ENCODE results near the gene UROC1. TPM values are rescaled to one million over a fixed set of nuclear protein-coding genes. Genes with fewer than 3 reads are reported as not detected.

Gene UROC1
- total RNA-seq, 1 experiment from 2014 or later = not detected

DNA sequence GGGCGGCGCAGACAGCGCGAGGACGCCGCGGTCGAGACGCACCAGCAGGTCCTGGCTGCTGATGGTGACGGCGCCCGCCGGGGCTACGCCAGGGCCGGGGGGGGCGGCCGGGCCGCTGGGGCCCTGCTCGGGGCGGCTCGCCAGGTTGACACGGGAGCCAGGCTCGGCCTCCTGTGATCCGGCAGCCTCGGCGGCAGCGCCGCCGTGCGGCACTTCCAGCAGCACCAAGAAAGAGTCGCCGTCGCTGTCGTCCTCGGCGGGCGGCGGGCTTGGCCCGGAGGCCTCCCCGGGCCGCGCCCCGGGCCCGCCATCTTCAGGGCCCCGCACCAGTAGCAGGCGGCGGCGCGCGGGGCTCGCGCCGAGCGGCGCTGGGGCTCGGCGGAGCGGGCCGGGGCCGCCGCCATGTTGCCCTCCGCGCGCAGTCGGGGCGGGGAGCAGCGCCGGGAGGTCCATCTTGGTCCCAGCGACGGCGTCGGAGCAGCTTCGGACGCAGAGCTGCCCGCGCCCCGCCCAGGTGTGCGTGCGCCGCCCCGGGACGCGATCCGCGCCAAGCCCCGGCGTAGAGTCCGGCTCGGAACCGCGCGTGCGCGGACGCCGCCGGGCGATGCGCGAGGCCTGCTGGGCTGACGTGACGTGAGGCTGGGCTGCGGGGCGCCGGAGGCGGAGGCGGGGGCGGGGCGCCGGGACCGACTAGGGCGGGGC lies 42.0 kb downstream of the UROC1 start, which contains the start of gene ZXDC:
Gene ZXDC, minus strand, starts transcription at position 479 of the 702 bp plus-strand sequence. Its CDS starts 26 bp downstream, at position 453.
- H3K27me3 Mint-ChIP-seq (ENCODE audit: insufficient read depth, unreplicated experiment) = no peaks in the 10 kb centered on the region
- H3K36me3 Mint-ChIP-seq (ENCODE audit: insufficient read depth, unreplicated experiment) = peaks cover 23% of the 10 kb centered on the region
- H3K27ac Mint-ChIP-seq (ENCODE audit: low read depth, unreplicated experiment) = peak within 1 kb of the TSS; percentile 91

DNA sequence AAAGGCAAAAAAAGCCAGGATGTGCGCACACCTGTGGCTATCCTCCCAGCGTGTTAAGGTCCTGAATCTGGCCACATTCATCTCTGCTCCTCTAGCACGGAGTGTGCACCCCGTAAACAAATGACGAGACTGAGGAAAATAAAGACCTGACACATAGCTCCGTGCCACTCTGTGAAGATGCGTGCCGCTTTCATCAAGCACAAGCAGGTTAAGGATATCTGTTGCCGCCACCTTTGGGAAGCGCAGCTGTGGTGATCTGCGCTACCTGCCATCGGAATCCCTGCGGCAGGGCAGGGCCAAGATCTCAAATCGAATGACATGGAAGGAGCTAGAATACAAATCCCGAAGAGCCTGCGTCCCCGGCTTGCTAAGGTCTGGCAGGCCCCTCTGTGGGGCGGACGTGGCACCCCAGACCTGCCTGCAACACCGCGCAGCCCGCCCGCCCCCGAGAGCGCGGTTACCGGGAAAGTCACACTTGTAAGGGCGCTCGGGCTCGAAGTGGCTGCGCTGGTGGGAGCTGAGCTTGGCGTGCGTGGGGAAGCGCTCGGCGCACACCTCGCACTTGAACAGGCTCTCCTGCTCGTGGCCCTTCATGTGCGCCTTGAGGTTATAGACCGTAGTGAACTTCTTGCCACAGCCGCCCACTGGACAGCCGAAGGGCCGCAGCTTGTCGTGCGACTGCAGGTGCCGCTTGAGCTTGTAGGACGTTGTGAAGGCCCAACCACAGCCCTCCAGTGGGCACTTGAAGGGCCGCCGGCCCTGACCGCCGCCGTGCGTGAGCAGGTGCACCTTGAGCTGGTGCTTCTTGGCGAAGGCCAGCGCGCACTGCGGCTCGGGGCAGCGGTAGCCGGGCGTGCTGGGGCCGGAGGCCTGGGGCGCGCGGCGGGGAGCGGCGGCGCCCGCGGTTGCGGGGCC lies 42.8 kb downstream of the UROC1 start:
- peaks cover 31% of the 10 kb centered on the region for H3K36me3 Mint-ChIP-seq (ENCODE audit: insufficient read depth, unreplicated experiment)
- CTCF ChIA-PET = interaction anchor here (0.6 to 2.2 kb wide), 3 partner anchors 23 to 377 kb away, joined by 3 to 6 read pairs (median 3); no protein-coding TSS in a partner anchor
- H3K9me3 Mint-ChIP-seq (ENCODE audit: unreplicated experiment) = no peaks in the 10 kb centered on the region
- POLR2A ChIA-PET = interaction anchor here (0.6 to 1.6 kb wide), 7 partner anchors 12 to 978 kb away, joined by 3 to 6 read pairs (median 3); no protein-coding TSS in a partner anchor
- peaks cover 29% of the 10 kb centered on the region for H3K4me1 Mint-ChIP-seq (ENCODE audit: insufficient read depth, unreplicated experiment)
- TF ChIP-seq, protein P1, sequence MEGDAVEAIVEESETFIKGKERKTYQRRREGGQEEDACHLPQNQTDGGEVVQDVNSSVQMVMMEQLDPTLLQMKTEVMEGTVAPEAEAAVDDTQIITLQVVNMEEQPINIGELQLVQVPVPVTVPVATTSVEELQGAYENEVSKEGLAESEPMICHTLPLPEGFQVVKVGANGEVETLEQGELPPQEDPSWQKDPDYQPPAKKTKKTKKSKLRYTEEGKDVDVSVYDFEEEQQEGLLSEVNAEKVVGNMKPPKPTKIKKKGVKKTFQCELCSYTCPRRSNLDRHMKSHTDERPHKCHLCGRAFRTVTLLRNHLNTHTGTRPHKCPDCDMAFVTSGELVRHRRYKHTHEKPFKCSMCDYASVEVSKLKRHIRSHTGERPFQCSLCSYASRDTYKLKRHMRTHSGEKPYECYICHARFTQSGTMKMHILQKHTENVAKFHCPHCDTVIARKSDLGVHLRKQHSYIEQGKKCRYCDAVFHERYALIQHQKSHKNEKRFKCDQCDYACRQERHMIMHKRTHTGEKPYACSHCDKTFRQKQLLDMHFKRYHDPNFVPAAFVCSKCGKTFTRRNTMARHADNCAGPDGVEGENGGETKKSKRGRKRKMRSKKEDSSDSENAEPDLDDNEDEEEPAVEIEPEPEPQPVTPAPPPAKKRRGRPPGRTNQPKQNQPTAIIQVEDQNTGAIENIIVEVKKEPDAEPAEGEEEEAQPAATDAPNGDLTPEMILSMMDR (IDR thresholded peaks at IDR 0.05; ENCODE audit: unreplicated experiment) = no peak
- BruUV-seq (replicated peaks) = no TSS peak
- intact Hi-C loops (cut with micrococcal nuclease) = loop anchor here (10.0 kb wide), 1 partner anchor 230 kb away; no protein-coding TSS in a partner anchor
- H3K4me3 Mint-ChIP-seq (ENCODE audit: unreplicated experiment) = peak overlapping the region; percentile 82
- DNase-seq (ENCODE audit: unreplicated experiment) = peak; percentile 28
- peak overlapping the region; percentile 63 for H3K27ac Mint-ChIP-seq (ENCODE audit: low read depth, unreplicated experiment)
- no peaks in the 10 kb centered on the region for H3K27me3 Mint-ChIP-seq (ENCODE audit: insufficient read depth, unreplicated experiment)

More for the DNA sequence above, 42.0 kb downstream of the UROC1 start, which contains the start of gene ZXDC:
- DNase-seq (ENCODE audit: unreplicated experiment) = peak; percentile 92
- CTCF ChIA-PET = interaction anchor here (0.6 to 2.2 kb wide), 6 partner anchors 15 to 807 kb away, joined by 3 to 7 read pairs (median 3); no protein-coding TSS in a partner anchor
- TF ChIP-seq, protein P1 (IDR thresholded peaks at IDR 0.05; ENCODE audit: unreplicated experiment) = peak; percentile 17
- POLR2A ChIA-PET = interaction anchor here (0.6 to 1.6 kb wide), 7 partner anchors 16 to 981 kb away, joined by 3 to 6 read pairs (median 3); no protein-coding TSS in a partner anchor
- Mint-ChIP-seq H3K4me3 (ENCODE audit: unreplicated experiment) (peak within 1 kb of the TSS; percentile 82), H3K4me1 (ENCODE audit: insufficient read depth, unreplicated experiment) (peaks cover 29% of the 10 kb centered on the region), H3K9me3 (ENCODE audit: unreplicated experiment) (no peaks in the 10 kb centered on the region)
- intact Hi-C loops (cut with micrococcal nuclease) = loop anchor here (2.0 to 10.0 kb wide), 2 partner anchors 63 to 231 kb away; no protein-coding TSS in a partner anchor
- no TSS peak for BruUV-seq (replicated peaks)

DNA sequence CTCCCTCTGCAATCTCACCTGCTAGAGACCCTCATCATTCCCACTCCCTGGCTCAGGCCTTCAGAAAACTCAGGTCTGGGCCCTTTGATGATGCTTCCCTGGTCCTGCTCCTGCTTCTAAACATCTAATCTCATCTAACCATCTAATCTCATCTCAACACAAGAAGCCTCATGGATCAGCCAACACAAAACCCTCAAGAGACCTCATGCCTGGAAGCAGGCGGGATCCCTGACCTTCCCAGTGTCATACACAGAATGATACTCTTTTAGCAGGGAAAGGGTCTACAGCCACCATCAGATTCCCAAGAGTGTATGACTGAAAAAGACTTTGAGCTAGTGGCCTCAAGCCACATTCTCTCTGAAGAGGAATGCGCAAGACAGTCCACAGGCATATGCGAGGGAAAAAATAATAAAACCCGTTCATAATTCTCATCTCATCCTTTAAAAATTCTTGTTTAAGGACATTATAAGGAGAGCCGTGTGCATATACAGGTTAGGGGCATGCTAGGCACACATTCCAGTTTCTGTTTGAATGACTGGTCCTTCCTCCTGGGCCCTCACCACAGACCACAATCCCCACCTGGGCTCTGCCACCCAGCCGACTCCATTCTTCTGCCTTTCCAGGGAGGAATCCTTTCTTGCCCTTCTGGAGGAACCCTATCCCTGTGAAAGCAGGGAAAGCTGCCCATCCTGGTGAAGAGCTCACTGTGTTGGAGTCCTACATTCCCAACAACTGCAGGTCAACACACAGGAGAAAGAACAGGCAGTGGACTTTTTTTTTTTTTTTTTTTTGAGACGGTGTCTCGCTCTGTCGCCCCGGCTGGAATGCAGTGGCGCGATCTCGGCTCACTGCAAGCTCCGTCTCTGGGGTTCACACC lies 44.0 kb downstream of the UROC1 start:
- POLR2A ChIA-PET = interaction anchor here (0.6 to 1.0 kb wide), 4 partner anchors 180 to 1637 kb away, joined by 3 to 4 read pairs (median 3); no protein-coding TSS in a partner anchor
- CTCF ChIA-PET = interaction anchor here (0.6 kb wide), 2 partner anchors 219 to 227 kb away, joined by 3 to 4 read pairs; no protein-coding TSS in a partner anchor
- Mint-ChIP-seq H3K36me3 (ENCODE audit: insufficient read depth, unreplicated experiment) (peaks cover 43% of the 10 kb centered on the region), H3K27ac (ENCODE audit: low read depth, unreplicated experiment) (peak overlapping the region; percentile 4), H3K4me1 (ENCODE audit: insufficient read depth, unreplicated experiment) (peaks cover 38% of the 10 kb centered on the region), H3K9me3 (ENCODE audit: unreplicated experiment) (no peaks in the 10 kb centered on the region), H3K27me3 (ENCODE audit: insufficient read depth, unreplicated experiment) (no peaks in the 10 kb centered on the region), H3K4me3 (ENCODE audit: unreplicated experiment) (peak overlapping the region; percentile 82)
- intact Hi-C loops (cut with micrococcal nuclease) = loop anchor here (10.0 kb wide), 1 partner anchor 229 kb away; no protein-coding TSS in a partner anchor
- TF ChIP-seq, protein P1 (IDR thresholded peaks at IDR 0.05; ENCODE audit: unreplicated experiment) = no peak
- peak; percentile 5 for DNase-seq (ENCODE audit: unreplicated experiment)
- BruUV-seq (replicated peaks) = no TSS peak
